Loucy (cell line): ENCODE data around the gene RPN2.

Experiments
- H2AFZ ChIP-seq: fragments of 200-600 bp; sonication (generic); 2 replicates; pipeline ENCODE4 v1.6.0; 2016; ENCODE audit warnings: antibody characterized with exemption, mild to moderate bottlenecking, low read length, moderate library complexity
- H3F3A ChIP-seq: fragments of 200-600 bp; 2 replicates; pipeline ENCODE4 v1.6.0; 2016; ENCODE audit warnings: antibody characterized with exemption, low read depth, mild to moderate bottlenecking
- H3K27me3 ChIP-seq: fragments of 200-600 bp; sonication (generic); 2 replicates; pipeline ENCODE4 v1.6.1; 2014; ENCODE audit warnings: low read length, mild to moderate bottlenecking; ENCODE audit not compliant: insufficient read depth, poor library complexity, severe bottlenecking
- H3K36me3 ChIP-seq: fragments of 200-600 bp; sonication (generic); 2 replicates; pipeline ENCODE4 v1.6.1; 2016; ENCODE audit warnings: low read length; ENCODE audit not compliant: insufficient read depth
- H3K4me1 ChIP-seq: fragments of 200-600 bp; sonication (generic); 2 replicates; pipeline ENCODE4 v1.5.1; 2014; ENCODE audit warnings: low read length, mild to moderate bottlenecking; ENCODE audit not compliant: insufficient read depth, poor library complexity, severe bottlenecking
- H3K4me2 ChIP-seq: fragments of 200-600 bp; sonication (generic); 2 replicates; pipeline ENCODE4 v1.6.0; 2014; ENCODE audit warnings: antibody characterized with exemption, low read length, low read depth, mild to moderate bottlenecking; ENCODE audit not compliant: poor library complexity, severe bottlenecking
- H3K4me3 ChIP-seq: fragments of 200-600 bp; sonication (generic); 2 replicates; pipeline ENCODE4 v1.5.1; 2014; ENCODE audit warnings: low read length, mild to moderate bottlenecking, mixed read lengths; ENCODE audit not compliant: poor library complexity, severe bottlenecking
- H3K79me2 ChIP-seq: fragments of 200-600 bp; sonication (generic); 2 replicates; pipeline ENCODE4 v1.6.1; 2014; ENCODE audit warnings: low read length; ENCODE audit not compliant: insufficient read depth
- H3K9ac ChIP-seq: fragments of 200-600 bp; sonication (generic); 2 replicates; pipeline ENCODE4 v1.6.0; 2014; ENCODE audit warnings: mild to moderate bottlenecking, low read depth, low read length, moderate library complexity; ENCODE audit not compliant: poor library complexity, severe bottlenecking
- H3K9me2 ChIP-seq: fragments of 200-600 bp; sonication (generic); replicated peaks from 2 replicates; pipeline ENCODE4 v1.6.1; 2016; ENCODE audit warnings: low read depth, low read length, mixed read lengths
- H3K9me3 ChIP-seq: fragments of 200-600 bp; sonication (generic); 2 replicates; pipeline ENCODE4 v1.6.1; 2014; ENCODE audit warnings: mild to moderate bottlenecking, antibody characterized with exemption, low read length, low read depth; ENCODE audit not compliant: insufficient read depth
- H4K20me1 ChIP-seq: fragments of 200-600 bp; sonication (generic); 2 replicates; pipeline ENCODE4 v1.6.0; 2014; ENCODE audit warnings: antibody characterized with exemption, low read length, mild to moderate bottlenecking; ENCODE audit not compliant: insufficient read depth, poor library complexity, severe bottlenecking
- EZH2phosphoT487 ChIP-seq: fragments of 200-600 bp; IDR thresholded peaks from 2 replicates; pipeline ENCODE4 v1.6.1; 2018; ENCODE audit warnings: antibody characterized with exemption, mild to moderate bottlenecking, moderate library complexity, borderline replicate concordance
- TF ChIP-seq, protein P1 (sequence below): fragments of 200-600 bp; sonication (generic); conservative IDR thresholded peaks from 2 replicates; pipeline ENCODE4 v1.5.1; 2014; ENCODE audit warnings: mild to moderate bottlenecking, antibody characterized with exemption, low read length

RPN2 gene

DNA sequence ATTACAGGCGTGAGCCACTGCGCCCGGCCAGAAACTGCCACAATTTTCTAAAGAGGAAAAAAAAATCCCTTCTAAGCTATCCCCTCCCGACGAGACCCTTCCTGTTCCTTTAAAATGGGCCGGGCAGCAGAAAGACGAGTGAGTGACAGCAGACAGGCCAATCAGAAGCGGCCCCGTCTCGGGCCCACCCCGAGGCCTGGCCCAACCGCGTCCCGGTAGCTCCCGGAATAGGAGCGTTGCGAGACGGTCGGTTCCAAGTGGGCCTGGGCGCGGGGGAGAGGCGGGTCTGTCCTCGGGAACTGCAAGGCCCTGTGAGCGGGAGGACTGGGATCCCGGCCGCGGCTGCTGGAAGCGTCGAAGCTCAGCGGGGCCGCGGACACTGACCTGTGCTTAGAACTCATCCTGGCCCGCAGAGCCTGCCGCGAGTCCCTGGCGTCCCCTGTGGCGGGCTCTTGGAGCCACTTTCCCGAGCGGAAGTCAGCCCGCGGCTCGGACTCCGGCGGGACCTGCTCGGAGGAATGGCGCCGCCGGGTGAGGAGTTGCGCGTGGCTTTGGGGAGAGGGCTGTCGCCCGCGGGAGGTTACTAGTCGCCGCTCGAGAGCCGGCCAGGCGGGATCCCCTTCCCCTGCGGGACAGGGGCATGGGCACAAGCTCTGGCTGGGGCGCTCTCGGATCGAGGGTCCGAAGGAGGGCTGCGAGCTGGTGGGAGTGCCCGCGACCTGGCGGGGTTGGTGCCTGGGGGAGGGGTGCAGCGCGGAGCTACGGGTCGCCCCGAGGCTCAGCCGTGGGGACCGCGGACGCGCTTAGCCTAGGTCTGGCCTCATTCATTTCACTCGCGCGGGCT lies at the start of gene RPN2, which contains the start of gene MROH8:
Gene RPN2, plus strand, starts transcription at position 492 of the 844 bp plus-strand sequence. Its CDS starts 27 bp downstream, at position 519.
Gene MROH8, minus strand, starts transcription at position 710 of the 844 bp plus-strand sequence.
- peaks cover 37% of the 10 kb centered on the region for H4K20me1 ChIP-seq
- TF ChIP-seq, protein P1, sequence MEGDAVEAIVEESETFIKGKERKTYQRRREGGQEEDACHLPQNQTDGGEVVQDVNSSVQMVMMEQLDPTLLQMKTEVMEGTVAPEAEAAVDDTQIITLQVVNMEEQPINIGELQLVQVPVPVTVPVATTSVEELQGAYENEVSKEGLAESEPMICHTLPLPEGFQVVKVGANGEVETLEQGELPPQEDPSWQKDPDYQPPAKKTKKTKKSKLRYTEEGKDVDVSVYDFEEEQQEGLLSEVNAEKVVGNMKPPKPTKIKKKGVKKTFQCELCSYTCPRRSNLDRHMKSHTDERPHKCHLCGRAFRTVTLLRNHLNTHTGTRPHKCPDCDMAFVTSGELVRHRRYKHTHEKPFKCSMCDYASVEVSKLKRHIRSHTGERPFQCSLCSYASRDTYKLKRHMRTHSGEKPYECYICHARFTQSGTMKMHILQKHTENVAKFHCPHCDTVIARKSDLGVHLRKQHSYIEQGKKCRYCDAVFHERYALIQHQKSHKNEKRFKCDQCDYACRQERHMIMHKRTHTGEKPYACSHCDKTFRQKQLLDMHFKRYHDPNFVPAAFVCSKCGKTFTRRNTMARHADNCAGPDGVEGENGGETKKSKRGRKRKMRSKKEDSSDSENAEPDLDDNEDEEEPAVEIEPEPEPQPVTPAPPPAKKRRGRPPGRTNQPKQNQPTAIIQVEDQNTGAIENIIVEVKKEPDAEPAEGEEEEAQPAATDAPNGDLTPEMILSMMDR = no peak
- no peaks in the 10 kb centered on the region for H3K9me3 ChIP-seq
- H3F3A ChIP-seq = no peaks in the 10 kb centered on the region
- H3K27me3 ChIP-seq = no peaks in the 10 kb centered on the region
- peaks cover 3% of the 10 kb centered on the region; the same call in 1 of the 2 replicates for H3K36me3 ChIP-seq
- no peaks in the 10 kb centered on the region for H3K9me2 ChIP-seq
- peak within 1 kb of the TSS; percentile 82 for H3K4me3 ChIP-seq
- peak within 1 kb of the TSS; percentile 97 for H3K9ac ChIP-seq
- peak within 1 kb of the TSS; percentile 87 for H2AFZ ChIP-seq
- H3K79me2 ChIP-seq = peaks cover 57% of the 10 kb centered on the region
- peaks cover 28% of the 10 kb centered on the region for H3K4me1 ChIP-seq
- peak within 1 kb of the TSS; percentile 88 for H3K4me2 ChIP-seq

DNA sequence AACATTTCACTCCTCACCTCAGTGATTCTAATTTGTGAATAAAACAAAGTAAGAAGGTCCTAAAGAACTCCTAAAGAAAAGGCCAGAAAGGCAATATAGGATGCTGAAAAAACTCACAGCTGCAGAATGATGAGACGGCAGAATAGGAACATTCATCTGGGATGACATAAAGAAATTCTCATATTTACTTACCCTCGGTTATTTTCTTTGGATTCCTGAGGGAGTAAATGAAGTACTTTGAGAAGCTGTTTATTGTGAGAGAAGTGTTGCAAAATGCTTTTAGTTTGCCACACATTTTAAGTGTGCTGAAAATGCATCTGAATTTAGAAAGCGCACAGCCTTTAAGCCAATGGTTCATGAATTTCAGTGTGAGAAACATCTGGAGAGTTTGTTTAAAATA lies 47.6 kb upstream of the RPN2 start:
- Histone ChIP-seq H3K27me3 (no peaks in the 10 kb centered on the region), H3K9me3 (no peaks in the 10 kb centered on the region), H3K4me1 (no peaks in the 10 kb centered on the region), H3K79me2 (no peaks in the 10 kb centered on the region), H3K9me2 (no peaks in the 10 kb centered on the region), H3K4me3 (no peak overlapping the region), H3K4me2 (no peak overlapping the region), H2AFZ (no peak overlapping the region), H4K20me1 (no peaks in the 10 kb centered on the region), H3K36me3 (no peaks in the 10 kb centered on the region), H3F3A (no peaks in the 10 kb centered on the region), H3K9ac (no peak overlapping the region)
- TF ChIP-seq EZH2phosphoT487 = no peak
- TF ChIP-seq, protein P1 = no peak

DNA sequence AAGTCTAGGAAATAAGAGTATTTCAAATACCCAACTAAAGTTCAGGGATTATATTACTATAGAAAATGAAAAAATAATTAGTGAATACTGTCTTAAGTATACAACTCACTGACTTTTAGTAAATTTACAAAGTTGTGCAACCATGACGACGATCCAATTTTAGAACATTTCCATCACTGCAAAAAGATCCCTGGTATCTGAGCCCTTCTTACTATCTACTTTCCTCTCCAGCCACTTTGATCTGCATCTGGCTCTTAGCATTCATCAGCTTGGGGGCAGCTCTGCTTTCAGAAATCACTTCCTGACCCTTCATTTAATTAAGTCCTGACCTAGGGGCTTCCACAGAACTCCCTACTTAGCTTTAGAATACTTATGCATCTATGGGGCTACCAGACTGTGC lies 45.2 kb upstream of the RPN2 start:
- Histone ChIP-seq H3K9me2 (no peaks in the 10 kb centered on the region), H3K4me2 (no peak overlapping the region), H3K79me2 (no peaks in the 10 kb centered on the region), H3K9ac (no peak overlapping the region), H3K36me3 (no peaks in the 10 kb centered on the region), H3K9me3 (no peaks in the 10 kb centered on the region), H4K20me1 (no peaks in the 10 kb centered on the region), H3K4me3 (no peak overlapping the region), H2AFZ (no peak overlapping the region), H3F3A (no peaks in the 10 kb centered on the region), H3K4me1 (no peaks in the 10 kb centered on the region), H3K27me3 (no peaks in the 10 kb centered on the region)
- no peak for TF ChIP-seq EZH2phosphoT487
- TF ChIP-seq, protein P1 = no peak
